H1 (cell line): ENCODE data around the gene NAV2. TPM values are rescaled to one million over a fixed set of nuclear protein-coding genes. Genes with fewer than 3 reads are reported as not detected.

ENCODE experiments used
- CTCF ChIA-PET: fragments of 300-600 bp; sonication (Branson Sonifier 250); formaldehyde crosslinking; loops from one replicate; lab custom pipeline; 2021; ENCODE audit not compliant: partially characterized antibody; lab: Charles Lee
- POLR2A ChIA-PET: fragments of 300-600 bp; sonication (Branson Sonifier 250); formaldehyde crosslinking; loops from one replicate; lab custom pipeline; 2021; ENCODE audit warnings: inconsistent platforms; ENCODE audit not compliant: partially characterized antibody; lab: Charles Lee
- DNase-seq, 2 experiments: peaks; one replicate each; pipeline versions ENCODE4 v3.0.0 to v3.0.0-alpha.2; 2010 to 2022; ENCODE audit warnings: low spot score in 2 of 2, low read depth in 1 of 2, mixed read lengths in 1 of 2
- FAIRE-seq: peaks from 2 replicates; lab custom pipeline; 2011; peaks lifted over from hg19 to GRCh38; lab: Jason Lieb, UNC
- H2AFZ ChIP-seq: 2 replicates; pipeline ENCODE4 v1.8.1; 2012; ENCODE audit warnings: low read length, inconsistent platforms
- H2AK5ac ChIP-seq: 2 replicates; pipeline ENCODE4 v1.6.1; 2013; ENCODE audit warnings: low read depth, low read length
- H2BK120ac ChIP-seq: replicated peaks from 2 replicates; pipeline ENCODE3; 2013; ENCODE audit warnings: low read depth, low read length, inconsistent platforms
- H2BK12ac ChIP-seq: 2 replicates; pipeline ENCODE4 v1.6.1; 2013; ENCODE audit warnings: low read depth, low read length
- H2BK15ac ChIP-seq: 2 replicates; pipeline ENCODE4 v1.6.1; 2013; ENCODE audit warnings: low read length
- H2BK20ac ChIP-seq: 2 replicates; pipeline ENCODE4 v1.6.1; 2013; ENCODE audit warnings: low read length
- H2BK5ac ChIP-seq: 2 replicates; pipeline ENCODE4 v1.6.1; 2013; ENCODE audit warnings: low read depth, low read length
- H3K14ac ChIP-seq: 2 replicates; pipeline ENCODE4 v1.6.1; 2013; ENCODE audit warnings: inconsistent platforms; ENCODE audit not compliant: insufficient read length
- H3K18ac ChIP-seq: 2 replicates; pipeline ENCODE4 v1.6.1; 2013; ENCODE audit warnings: low read length; ENCODE audit errors: extremely low read depth
- H3K23ac ChIP-seq: 2 replicates; pipeline ENCODE4 v1.6.1; 2013; ENCODE audit warnings: inconsistent platforms; ENCODE audit not compliant: insufficient read length
- H3K23me2 ChIP-seq: 2 replicates; pipeline ENCODE4 v1.6.1; 2013; ENCODE audit warnings: low read depth, low read length
- H3K27ac ChIP-seq: 2 replicates; pipeline ENCODE4 v1.6.1; 2011; ENCODE audit warnings: low read depth, low read length, inconsistent platforms
- H3K27me3 ChIP-seq, 4 experiments: replicated peaks in 1 of 4; 1 replicate in 1 of 4; 2 replicates in 3 of 4; pipeline versions ENCODE4 v1.6.1 to v1.8.1; 2011 to 2013; ENCODE audit warnings: low read length in 3 of 4, mild to moderate bottlenecking in 3 of 4, inconsistent platforms in 2 of 4, mixed read lengths in 2 of 4, moderate library complexity in 1 of 4; ENCODE audit not compliant: control insufficient read depth in 3 of 4, insufficient read depth in 3 of 4; ENCODE audit errors: extremely low read depth in 1 of 4
- H3K36me3 ChIP-seq, 4 experiments: 2 replicates each; pipeline versions ENCODE4 v1.6.1 to v1.8.1; 2011 to 2013; ENCODE audit warnings: mild to moderate bottlenecking in 4 of 4, low read length in 3 of 4, moderate library complexity in 2 of 4, control low read depth in 1 of 4, inconsistent platforms in 1 of 4; ENCODE audit not compliant: insufficient read depth in 4 of 4, control insufficient read depth in 2 of 4
- H3K4ac ChIP-seq: replicated peaks from 2 replicates; pipeline ENCODE3; 2013; ENCODE audit warnings: low read length, low read depth, mixed read lengths, inconsistent platforms; ENCODE audit not compliant: insufficient read length
- H3K4me1 ChIP-seq, 4 experiments: replicated peaks in 1 of 4; 1 replicate in 1 of 4; 2 replicates in 3 of 4; pipeline versions ENCODE4 v1.6.1 to v1.8.1; 2011 to 2013; ENCODE audit warnings: low read length in 3 of 4, inconsistent platforms in 2 of 4, mixed read lengths in 1 of 4; ENCODE audit not compliant: insufficient read depth in 4 of 4, control insufficient read depth in 3 of 4
- H3K4me2 ChIP-seq, 2 experiments: 2 replicates each; pipeline versions ENCODE4 v1.6.1 to v1.8.1; 2011 to 2013; ENCODE audit warnings: low read depth in 2 of 2, low read length in 2 of 2, control low read depth in 1 of 2, inconsistent platforms in 1 of 2, mild to moderate bottlenecking in 1 of 2; ENCODE audit not compliant: insufficient read depth in 1 of 2
- H3K4me3 ChIP-seq, 4 experiments: fragments of 200-600, 300-600 bp in 1 of 4; sonication (generic), shearing (Covaris generic), sonication (Bioruptor Twin) in 1 of 4; 2 replicates each; pipeline versions ENCODE4 v1.5.1 to v1.8.1; 2011 to 2016; ENCODE audit warnings: low read length in 4 of 4, low read depth in 3 of 4, control low read depth in 2 of 4, inconsistent platforms in 2 of 4, mild to moderate bottlenecking in 2 of 4, mixed read lengths in 1 of 4, moderate library complexity in 1 of 4; ENCODE audit not compliant: insufficient read depth in 2 of 4; ENCODE audit errors: extremely low read depth in 1 of 4
- H3K56ac ChIP-seq: replicated peaks from 2 replicates; pipeline ENCODE3; 2013; ENCODE audit warnings: low read depth, mild to moderate bottlenecking, mixed read lengths, low read length, inconsistent platforms; ENCODE audit not compliant: insufficient read length
- H3K79me1 ChIP-seq: 2 replicates; pipeline ENCODE4 v1.6.1; 2013; ENCODE audit warnings: low read depth, low read length, control low read depth
- H3K79me2 ChIP-seq, 2 experiments: 2 replicates each; pipeline versions ENCODE4 v1.6.1 to v1.8.1; 2012 to 2013; ENCODE audit warnings: low read length in 2 of 2, mild to moderate bottlenecking in 2 of 2, inconsistent platforms in 1 of 2; ENCODE audit not compliant: insufficient read depth in 2 of 2, control insufficient read depth in 1 of 2
- H3K9ac ChIP-seq, 4 experiments: replicated peaks in 1 of 4; 1 replicate in 1 of 4; 2 replicates in 3 of 4; pipeline versions ENCODE4 v1.6.1 to v1.8.1; 2011 to 2013; ENCODE audit warnings: low read depth in 3 of 4, low read length in 3 of 4, control low read depth in 2 of 4, mild to moderate bottlenecking in 2 of 4, moderate library complexity in 2 of 4, inconsistent platforms in 1 of 4; ENCODE audit errors: extremely low read depth in 1 of 4
- H3K9me3 ChIP-seq, 2 experiments: 2 replicates each; pipeline versions ENCODE4 v1.6.1 to v1.8.1; 2012 to 2013; ENCODE audit warnings: mild to moderate bottlenecking in 2 of 2, moderate library complexity in 2 of 2, control low read depth in 1 of 2, inconsistent platforms in 1 of 2, low read depth in 1 of 2, low read length in 1 of 2, mixed read lengths in 1 of 2; ENCODE audit not compliant: insufficient read depth in 2 of 2
- H4K20me1 ChIP-seq, 2 experiments: replicated peaks in 1 of 2; 2 replicates each; pipeline versions ENCODE3 to v1.8.1; 2011 to 2013; ENCODE audit warnings: inconsistent platforms in 2 of 2, low read length in 2 of 2, mild to moderate bottlenecking in 1 of 2; ENCODE audit not compliant: insufficient read depth in 2 of 2, control insufficient read depth in 1 of 2
- H4K5ac ChIP-seq: 2 replicates; pipeline ENCODE4 v1.6.1; 2013; ENCODE audit warnings: low read length, low read depth, mixed read lengths, inconsistent platforms; ENCODE audit not compliant: insufficient read length
- H4K8ac ChIP-seq: 2 replicates; pipeline ENCODE4 v1.8.0; 2013; ENCODE audit warnings: mild to moderate bottlenecking, moderate library complexity, low read length, inconsistent platforms; ENCODE audit not compliant: insufficient read depth; ENCODE audit errors: extremely low read depth
- H4K91ac ChIP-seq: replicated peaks from 2 replicates; pipeline ENCODE3; 2013; ENCODE audit warnings: low read length, mixed read lengths, inconsistent platforms; ENCODE audit not compliant: insufficient read length
- POLR2AphosphoS5 ChIP-seq: IDR thresholded peaks from 2 replicates; pipeline ENCODE4 v1.6.1; 2011; ENCODE audit warnings: low read depth, low read length
- TCF12 ChIP-seq: IDR thresholded peaks from 2 replicates; pipeline ENCODE4 v1.6.1; 2011; ENCODE audit warnings: low read depth, mild to moderate bottlenecking, low read length
- WGBS, 2 experiments: shearing (Covaris generic) in 1 of 2; methylation state at CpG; one replicate each; pipeline versions ENCODE4 v1.1.6 to v1.1.7; 2013 to 2015; ENCODE audit warnings: low lambda C conversion rate in 2 of 2, mixed read lengths in 2 of 2, inconsistent platforms in 1 of 2, low coverage in 1 of 2, missing lambda C conversion rate in 1 of 2; ENCODE audit not compliant: insufficient replicate concordance in 2 of 2, insufficient coverage in 1 of 2, insufficient read length in 1 of 2; ENCODE audit errors: extremely low coverage in 1 of 2, missing lambda C conversion rate in 1 of 2; 5-methylcytosine and 5-hydroxymethylcytosine counted together
- polyA plus RNA-seq, 7 experiments: library from polyadenylated mRNA; depleted of rRNA in 3 of 7; stranded (reverse) in 5 of 7; unstranded in 2 of 7; fragments of >200 nt in 5 of 7; fragments of 200-250 nt in 2 of 7; gene quantifications; 1 replicate in 5 of 7; 2 replicates in 1 of 7; 4 replicates in 1 of 7; pipeline versions ENCODE4 v1.2.1 to v1.2.3, GENCODE V29; 2011 to 2013; ENCODE audit warnings: missing spikeins in 2 of 7, mixed read lengths in 2 of 7
- total RNA-seq: library from RNA; stranded (reverse); fragmentation: NEBNext Ultra II Directional; extraction: Animal tissue kit (Norgen Biotek cat#: 25700); gene quantifications from 2 replicates; pipeline ENCODE4 v1.2.1, GENCODE V29; 2021

The NAV2 gene
- total and polyA plus RNA-seq, 2 of the 8 experiments (the other 6 are each of a cell fraction or from before 2014, with no cell fraction given): 35.6 to 73.6 TPM

- Histone ChIP-seq H2BK20ac (no peak overlapping the region), H3K4ac (no peak overlapping the region), H3K4me3 (no peak overlapping the region), H3K79me1 (no peaks in the 10 kb centered on the region), H3K27ac (no peak overlapping the region), H2AFZ (no peak overlapping the region), H2BK5ac (no peak overlapping the region), H3K56ac (no peak overlapping the region), H3K9me3 (no peaks in the 10 kb centered on the region), H2BK15ac (no peak overlapping the region), H3K23ac (no peak overlapping the region), H3K18ac (no peak overlapping the region), H4K8ac (no peak overlapping the region), H2BK120ac (no peak overlapping the region), H3K36me3 (peaks cover 32 to 74% (median 69%) of the 10 kb centered on the region in 4 experiments), H2BK12ac (no peak overlapping the region), H3K9ac (no peak overlapping the region), H3K14ac (no peak overlapping the region), H3K4me2 (no peak overlapping the region), H4K5ac (no peak overlapping the region), H4K91ac (no peak overlapping the region), H3K23me2 (no peaks in the 10 kb centered on the region), H3K79me2 (no peaks in the 10 kb centered on the region), H2AK5ac (no peak overlapping the region), H4K20me1 (no peaks in the 10 kb centered on the region), H3K4me1 (no peaks in the 10 kb centered on the region), H3K27me3 (no peaks in the 10 kb centered on the region)
- ChIA-PET CTCF (interaction anchor here (0.6 to 1.6 kb wide), 5 partner anchors 13 to 423 kb away, joined by 3 to 6 read pairs (median 3); no protein-coding TSS in a partner anchor), POLR2A (interaction anchor here (1.8 kb wide), 1 partner anchor 14 kb away, joined by 4 read pairs; no protein-coding TSS in a partner anchor)
- no peak for DNase-seq
- FAIRE-seq: no peak
- WGBS, 2 experiments: 100% methylated on average over 1 to 3 of the region's 3 CpGs
- no peak for TF ChIP-seq POLR2AphosphoS5
- no peak for TF ChIP-seq TCF12
These were observed 376.7 kb downstream of the NAV2 start for GRCh38 chr11:20089367-20089766.
